HepG2 (cell line): ENCODE measurements around the gene HABP4. TPM values are rescaled to one million over a fixed set of nuclear protein-coding genes. Genes with fewer than 3 reads are reported as not detected.

Experiments used
- ARNT ChIP-seq: fragments of 450-650 bp; IDR thresholded peaks from 2 replicates; pipeline ENCODE4 v1.6.1; 2017
- CEBPG ChIP-seq: IDR thresholded peaks from 2 replicates; pipeline ENCODE4 v1.6.1; 2016
- IRF2 ChIP-seq: IDR thresholded peaks from 2 replicates; pipeline ENCODE4 v1.6.1; 2018; ENCODE audit warnings: missing genetic modification reagents, missing compliant biosample characterization
- MED13 ChIP-seq: sonication (generic); formaldehyde crosslinking; IDR thresholded peaks from 2 replicates; pipeline ENCODE4 v1.5.0; 2020; ENCODE audit warnings: missing genetic modification reagents
- SALL1 ChIP-seq: sonication (generic); formaldehyde crosslinking; IDR thresholded peaks from 2 replicates; pipeline ENCODE4 v1.8.0; 2022; ENCODE audit warnings: mild to moderate bottlenecking, missing genetic modification reagents
- THAP11 ChIP-seq: IDR thresholded peaks from 2 replicates; pipeline ENCODE4 v1.6.1; 2016; ENCODE audit warnings: missing biosample characterization, missing genetic modification reagents
- ZNF331 ChIP-seq: sonication (generic); formaldehyde crosslinking; IDR thresholded peaks from 2 replicates; pipeline ENCODE4 v1.4.0; 2020; ENCODE audit warnings: missing genetic modification reagents
- ZNF382 ChIP-seq: sonication (generic); formaldehyde crosslinking; IDR thresholded peaks from 2 replicates; pipeline ENCODE4 v1.5.0; 2020; ENCODE audit warnings: missing genetic modification reagents, mild to moderate bottlenecking, borderline replicate concordance
- polyA plus RNA-seq, 8 experiments: library from polyadenylated mRNA; depleted of rRNA in 3 of 8; stranded (reverse) in 7 of 8; unstranded in 1 of 8; fragments of >200 nt; fragmentation: Illumina TruSeq in 4 of 8; extraction: Trizol in 4 of 8; gene quantifications; 2 replicates each; pipeline versions ENCODE4 v1.2.1 to v1.2.3, GENCODE V29; 2011 to 2016; ENCODE audit warnings: low read depth in 4 of 8, missing spikeins in 1 of 8, mixed read lengths in 1 of 8; ENCODE audit not compliant: insufficient read depth in 1 of 8
- total RNA-seq, 5 experiments: library from RNA; depleted of rRNA; stranded (reverse); fragments of >200 nt; fragmentation: Illumina TruSeq; extraction: Trizol; gene quantifications; 2 replicates each; pipeline ENCODE4 v1.2.3, GENCODE V29; 2016; ENCODE audit warnings: low read depth in 1 of 5
- TF ChIP-seq, protein P1 (sequence below): sonication (generic); formaldehyde crosslinking; IDR thresholded peaks from 2 replicates; pipeline ENCODE4 v1.5.1; 2020; ENCODE audit warnings: mild to moderate bottlenecking, missing genetic modification reagents, borderline replicate concordance
- TF ChIP-seq, protein P2 (sequence below): IDR thresholded peaks from 2 replicates; pipeline ENCODE4 v1.6.1; 2018; ENCODE audit warnings: missing genetic modification reagents, mild to moderate bottlenecking, missing compliant biosample characterization
- TF ChIP-seq, protein P3 (sequence below): IDR thresholded peaks from 2 replicates; pipeline ENCODE4 v1.4.0; 2020; ENCODE audit warnings: mild to moderate bottlenecking, missing genetic modification reagents
- TF ChIP-seq, protein P4 (sequence below): sonication (generic); formaldehyde crosslinking; IDR thresholded peaks from 2 replicates; pipeline ENCODE4 v1.8.0; 2022; ENCODE audit warnings: mild to moderate bottlenecking, missing genetic modification reagents, moderate library complexity

HABP4 gene
- total and polyA plus RNA-seq, 2 of the 13 experiments (the other 11 are each of a cell fraction or from before 2014, with no cell fraction given) = 14.3 to 26.6 TPM

DNA sequence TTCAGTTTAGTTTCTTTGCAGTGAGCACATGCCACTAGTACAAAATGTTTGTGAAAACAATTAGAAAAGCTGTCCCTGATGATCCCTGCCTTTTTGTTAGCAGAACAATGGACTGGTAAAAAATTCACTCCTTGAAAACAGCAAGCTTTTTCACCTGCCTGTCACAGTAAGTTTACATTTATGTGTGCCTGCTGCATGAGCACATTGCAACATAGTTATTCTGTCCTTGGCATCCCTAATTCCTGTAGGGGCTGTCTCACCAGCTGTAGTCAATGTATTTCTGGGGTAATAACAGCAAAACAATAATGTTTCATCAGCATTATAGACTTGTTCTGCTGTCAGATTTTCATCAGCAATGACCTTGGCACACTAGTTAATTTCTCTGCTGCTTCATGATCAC, 20.2 kb upstream of the HABP4 start (continued):
- TF ChIP-seq, protein P1, sequence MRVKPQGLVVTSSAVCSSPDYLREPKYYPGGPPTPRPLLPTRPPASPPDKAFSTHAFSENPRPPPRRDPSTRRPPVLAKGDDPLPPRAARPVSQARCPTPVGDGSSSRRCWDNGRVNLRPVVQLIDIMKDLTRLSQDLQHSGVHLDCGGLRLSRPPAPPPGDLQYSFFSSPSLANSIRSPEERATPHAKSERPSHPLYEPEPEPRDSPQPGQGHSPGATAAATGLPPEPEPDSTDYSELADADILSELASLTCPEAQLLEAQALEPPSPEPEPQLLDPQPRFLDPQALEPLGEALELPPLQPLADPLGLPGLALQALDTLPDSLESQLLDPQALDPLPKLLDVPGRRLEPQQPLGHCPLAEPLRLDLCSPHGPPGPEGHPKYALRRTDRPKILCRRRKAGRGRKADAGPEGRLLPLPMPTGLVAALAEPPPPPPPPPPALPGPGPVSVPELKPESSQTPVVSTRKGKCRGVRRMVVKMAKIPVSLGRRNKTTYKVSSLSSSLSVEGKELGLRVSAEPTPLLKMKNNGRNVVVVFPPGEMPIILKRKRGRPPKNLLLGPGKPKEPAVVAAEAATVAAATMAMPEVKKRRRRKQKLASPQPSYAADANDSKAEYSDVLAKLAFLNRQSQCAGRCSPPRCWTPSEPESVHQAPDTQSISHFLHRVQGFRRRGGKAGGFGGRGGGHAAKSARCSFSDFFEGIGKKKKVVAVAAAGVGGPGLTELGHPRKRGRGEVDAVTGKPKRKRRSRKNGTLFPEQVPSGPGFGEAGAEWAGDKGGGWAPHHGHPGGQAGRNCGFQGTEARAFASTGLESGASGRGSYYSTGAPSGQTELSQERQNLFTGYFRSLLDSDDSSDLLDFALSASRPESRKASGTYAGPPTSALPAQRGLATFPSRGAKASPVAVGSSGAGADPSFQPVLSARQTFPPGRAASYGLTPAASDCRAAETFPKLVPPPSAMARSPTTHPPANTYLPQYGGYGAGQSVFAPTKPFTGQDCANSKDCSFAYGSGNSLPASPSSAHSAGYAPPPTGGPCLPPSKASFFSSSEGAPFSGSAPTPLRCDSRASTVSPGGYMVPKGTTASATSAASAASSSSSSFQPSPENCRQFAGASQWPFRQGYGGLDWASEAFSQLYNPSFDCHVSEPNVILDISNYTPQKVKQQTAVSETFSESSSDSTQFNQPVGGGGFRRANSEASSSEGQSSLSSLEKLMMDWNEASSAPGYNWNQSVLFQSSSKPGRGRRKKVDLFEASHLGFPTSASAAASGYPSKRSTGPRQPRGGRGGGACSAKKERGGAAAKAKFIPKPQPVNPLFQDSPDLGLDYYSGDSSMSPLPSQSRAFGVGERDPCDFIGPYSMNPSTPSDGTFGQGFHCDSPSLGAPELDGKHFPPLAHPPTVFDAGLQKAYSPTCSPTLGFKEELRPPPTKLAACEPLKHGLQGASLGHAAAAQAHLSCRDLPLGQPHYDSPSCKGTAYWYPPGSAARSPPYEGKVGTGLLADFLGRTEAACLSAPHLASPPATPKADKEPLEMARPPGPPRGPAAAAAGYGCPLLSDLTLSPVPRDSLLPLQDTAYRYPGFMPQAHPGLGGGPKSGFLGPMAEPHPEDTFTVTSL (CRISPR knock-in tag) = peak; percentile 21; the same call in 1 of the 2 replicates
- TF ChIP-seq ZNF382 (no peak), ARNT (no peak), IRF2 (CRISPR knock-in tag) (0 out of 2 replicates have a peak, but pooled peaks have one; percentile 25), THAP11 (CRISPR knock-in tag) (0 out of 2 replicates have a peak, but pooled peaks have one; percentile 26), CEBPG (CRISPR knock-in tag) (peak; percentile 86), ZNF331 (CRISPR knock-in tag) (peak; percentile 38; the same call in 1 of the 2 replicates), MED13 (no peak), SALL1 (CRISPR knock-in tag) (peak; percentile 47; the same call in 1 of the 2 replicates)
- TF ChIP-seq, protein P2, sequence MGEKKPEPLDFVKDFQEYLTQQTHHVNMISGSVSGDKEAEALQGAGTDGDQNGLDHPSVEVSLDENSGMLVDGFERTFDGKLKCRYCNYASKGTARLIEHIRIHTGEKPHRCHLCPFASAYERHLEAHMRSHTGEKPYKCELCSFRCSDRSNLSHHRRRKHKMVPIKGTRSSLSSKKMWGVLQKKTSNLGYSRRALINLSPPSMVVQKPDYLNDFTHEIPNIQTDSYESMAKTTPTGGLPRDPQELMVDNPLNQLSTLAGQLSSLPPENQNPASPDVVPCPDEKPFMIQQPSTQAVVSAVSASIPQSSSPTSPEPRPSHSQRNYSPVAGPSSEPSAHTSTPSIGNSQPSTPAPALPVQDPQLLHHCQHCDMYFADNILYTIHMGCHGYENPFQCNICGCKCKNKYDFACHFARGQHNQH (CRISPR knock-in tag) = peak; percentile 59; the same call in 1 of the 2 replicates
- TF ChIP-seq, protein P3, sequence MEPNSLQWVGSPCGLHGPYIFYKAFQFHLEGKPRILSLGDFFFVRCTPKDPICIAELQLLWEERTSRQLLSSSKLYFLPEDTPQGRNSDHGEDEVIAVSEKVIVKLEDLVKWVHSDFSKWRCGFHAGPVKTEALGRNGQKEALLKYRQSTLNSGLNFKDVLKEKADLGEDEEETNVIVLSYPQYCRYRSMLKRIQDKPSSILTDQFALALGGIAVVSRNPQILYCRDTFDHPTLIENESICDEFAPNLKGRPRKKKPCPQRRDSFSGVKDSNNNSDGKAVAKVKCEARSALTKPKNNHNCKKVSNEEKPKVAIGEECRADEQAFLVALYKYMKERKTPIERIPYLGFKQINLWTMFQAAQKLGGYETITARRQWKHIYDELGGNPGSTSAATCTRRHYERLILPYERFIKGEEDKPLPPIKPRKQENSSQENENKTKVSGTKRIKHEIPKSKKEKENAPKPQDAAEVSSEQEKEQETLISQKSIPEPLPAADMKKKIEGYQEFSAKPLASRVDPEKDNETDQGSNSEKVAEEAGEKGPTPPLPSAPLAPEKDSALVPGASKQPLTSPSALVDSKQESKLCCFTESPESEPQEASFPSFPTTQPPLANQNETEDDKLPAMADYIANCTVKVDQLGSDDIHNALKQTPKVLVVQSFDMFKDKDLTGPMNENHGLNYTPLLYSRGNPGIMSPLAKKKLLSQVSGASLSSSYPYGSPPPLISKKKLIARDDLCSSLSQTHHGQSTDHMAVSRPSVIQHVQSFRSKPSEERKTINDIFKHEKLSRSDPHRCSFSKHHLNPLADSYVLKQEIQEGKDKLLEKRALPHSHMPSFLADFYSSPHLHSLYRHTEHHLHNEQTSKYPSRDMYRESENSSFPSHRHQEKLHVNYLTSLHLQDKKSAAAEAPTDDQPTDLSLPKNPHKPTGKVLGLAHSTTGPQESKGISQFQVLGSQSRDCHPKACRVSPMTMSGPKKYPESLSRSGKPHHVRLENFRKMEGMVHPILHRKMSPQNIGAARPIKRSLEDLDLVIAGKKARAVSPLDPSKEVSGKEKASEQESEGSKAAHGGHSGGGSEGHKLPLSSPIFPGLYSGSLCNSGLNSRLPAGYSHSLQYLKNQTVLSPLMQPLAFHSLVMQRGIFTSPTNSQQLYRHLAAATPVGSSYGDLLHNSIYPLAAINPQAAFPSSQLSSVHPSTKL (CRISPR knock-in tag) = peak; percentile 75
- TF ChIP-seq, protein P4, sequence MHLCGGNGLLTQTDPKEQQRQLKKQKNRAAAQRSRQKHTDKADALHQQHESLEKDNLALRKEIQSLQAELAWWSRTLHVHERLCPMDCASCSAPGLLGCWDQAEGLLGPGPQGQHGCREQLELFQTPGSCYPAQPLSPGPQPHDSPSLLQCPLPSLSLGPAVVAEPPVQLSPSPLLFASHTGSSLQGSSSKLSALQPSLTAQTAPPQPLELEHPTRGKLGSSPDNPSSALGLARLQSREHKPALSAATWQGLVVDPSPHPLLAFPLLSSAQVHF (CRISPR knock-in tag) = no peak
